HG03571 (cell line): ENCODE data around the gene TMC6.
"Not testable (repeated sequence)": the region's sequence is repeated elsewhere in the genome, so short reads cannot be mapped to it uniquely, and the experiment has no call there.

ENCODE experiments used
- ATAC-seq: cut with Tn5 transposase; IDR thresholded peaks from one replicate; pipeline ENCODE4 v1.9.1; 2021; ENCODE audit not compliant: unreplicated experiment

Gene TMC6

DNA sequence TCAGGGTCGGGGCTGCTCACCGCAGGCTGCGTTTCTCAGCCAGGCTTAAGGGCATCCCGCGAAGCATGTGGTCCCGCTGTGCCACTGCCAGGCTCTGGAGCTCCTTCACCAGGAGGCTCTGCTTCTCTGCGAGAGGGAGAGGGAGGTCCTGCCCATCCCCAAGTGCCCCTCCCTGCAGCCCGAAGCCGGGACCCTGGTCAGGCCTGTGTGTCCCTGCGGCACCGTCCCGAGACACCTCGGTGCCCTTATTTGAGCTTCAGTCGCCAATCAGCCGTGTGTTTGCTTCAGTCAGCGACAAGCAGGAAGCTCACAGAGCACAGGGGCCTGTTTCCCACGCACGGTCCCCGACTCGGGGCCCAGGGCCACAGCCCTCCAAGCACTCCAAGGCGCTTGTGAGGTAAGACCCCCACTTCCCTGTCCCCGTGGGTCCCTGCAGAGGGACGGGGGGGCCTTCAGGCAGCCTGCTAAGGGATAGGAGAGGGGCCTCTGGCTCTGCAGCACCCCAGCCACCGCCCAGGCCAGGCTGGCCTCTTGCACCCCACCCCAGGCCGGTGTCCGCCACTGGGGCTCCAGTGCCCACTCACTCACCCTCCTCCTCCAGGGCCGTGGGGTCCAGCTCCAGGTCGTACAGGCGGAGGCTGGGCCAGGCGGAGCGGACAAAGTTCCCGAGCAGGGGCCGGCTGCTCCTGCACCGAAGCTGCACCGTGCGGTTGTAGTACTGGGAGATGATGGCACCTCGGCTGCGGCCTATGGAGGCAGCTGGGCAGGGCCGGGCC lies 3.2 kb downstream of the TMC6 start:
- no peak for ATAC-seq

DNA sequence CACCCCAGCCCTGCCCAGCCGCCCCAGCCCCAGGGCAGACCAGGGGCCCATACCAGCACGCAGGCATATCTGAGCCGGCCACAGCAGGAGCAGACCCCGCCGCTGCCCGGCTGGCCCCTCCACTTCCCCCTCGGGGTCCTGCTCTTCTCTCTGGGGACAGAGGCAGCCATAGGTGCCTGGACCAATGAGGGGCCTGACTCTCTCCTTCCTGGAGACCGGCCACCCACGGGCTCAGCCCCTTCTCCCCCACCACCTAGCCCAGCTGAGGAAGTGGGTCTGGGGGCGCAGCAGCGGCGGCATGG lies 3.8 kb downstream of the TMC6 start:
- no peak for ATAC-seq

DNA sequence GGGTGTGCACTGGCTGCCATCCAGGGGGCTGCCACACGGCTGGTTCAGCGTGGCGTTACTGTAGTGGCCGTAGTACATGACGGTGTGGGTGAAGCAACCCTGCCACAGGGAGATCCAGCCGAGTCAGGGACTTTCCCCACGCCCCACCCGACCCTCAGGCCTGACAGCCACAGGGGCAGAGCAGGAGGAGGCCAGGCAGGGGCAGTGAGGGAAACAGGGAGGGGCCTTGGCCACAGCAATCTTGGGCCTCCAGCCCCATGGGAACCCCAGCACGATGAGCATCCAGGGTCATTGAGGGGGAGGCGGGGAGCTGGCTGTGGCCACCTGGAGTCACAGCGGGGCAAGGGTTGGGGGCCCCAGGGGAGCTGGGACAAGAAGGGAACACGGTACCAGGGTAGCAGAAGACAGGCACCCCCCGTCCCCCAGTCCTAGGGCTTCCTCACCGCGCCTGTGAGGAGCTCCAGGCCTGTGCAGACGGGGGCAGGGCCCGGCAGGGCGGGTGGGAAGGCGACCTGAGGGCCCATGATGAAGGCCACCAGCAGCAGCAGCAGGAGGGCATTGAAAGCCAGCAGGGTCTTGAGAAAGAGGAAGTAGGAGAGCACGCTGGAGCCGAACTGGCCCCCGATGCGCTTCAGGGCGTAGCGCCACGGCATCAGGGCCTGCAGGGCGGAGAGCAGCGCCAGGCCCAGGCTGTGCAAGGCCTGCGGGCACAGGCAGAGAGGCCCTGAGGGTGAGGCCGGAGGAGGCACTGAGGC lies 4.3 kb downstream of the TMC6 start:
- ATAC-seq = no peak

DNA sequence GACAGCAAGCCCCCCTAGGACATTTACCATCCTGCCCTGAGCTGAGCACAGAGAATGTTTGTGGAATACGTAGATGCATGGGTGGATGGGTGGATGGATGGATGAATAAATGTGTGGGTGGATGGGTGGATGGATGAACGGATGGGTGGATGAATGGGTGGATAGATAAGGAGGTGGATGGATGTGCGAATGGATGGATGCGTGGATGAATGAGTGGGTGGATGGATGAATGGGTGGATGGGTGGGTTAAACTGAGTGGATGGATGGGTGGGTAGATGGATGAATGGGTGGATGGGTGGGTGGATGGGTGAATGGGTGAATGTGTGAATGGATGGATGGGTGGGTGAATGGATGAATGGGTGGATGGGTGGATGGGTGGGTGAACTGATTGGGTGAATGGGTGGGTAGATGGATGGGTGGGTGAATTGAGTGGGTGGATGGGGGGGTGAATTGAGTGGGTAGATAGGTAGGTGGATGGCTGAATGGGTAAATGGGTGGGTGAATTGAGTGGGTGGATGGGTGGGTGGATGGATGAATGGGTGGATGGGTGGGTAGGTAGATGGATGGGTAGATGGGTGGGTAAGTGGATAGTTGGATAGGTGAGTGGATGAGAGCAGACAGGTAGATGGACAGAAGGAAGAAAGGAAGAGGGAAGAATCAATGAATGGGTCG lies 5.2 kb downstream of the TMC6 start:
- ATAC-seq = no peak

DNA sequence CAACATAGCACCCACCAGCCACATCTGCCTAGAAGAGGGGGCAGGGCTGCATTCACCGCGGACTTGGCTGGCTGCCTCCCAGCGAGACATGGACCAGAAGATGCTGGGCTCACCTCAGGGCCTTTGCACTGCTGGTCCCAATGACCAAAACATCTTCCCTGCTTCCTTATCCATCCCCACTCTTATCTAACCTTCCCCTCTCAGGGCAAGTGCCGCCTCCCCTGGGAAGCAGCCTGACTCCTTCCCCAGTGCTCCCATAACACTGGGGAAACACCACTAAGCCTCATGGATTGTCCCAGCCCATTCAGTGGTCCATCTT lies 5.7 kb downstream of the TMC6 start:
- ATAC-seq = no peak

DNA sequence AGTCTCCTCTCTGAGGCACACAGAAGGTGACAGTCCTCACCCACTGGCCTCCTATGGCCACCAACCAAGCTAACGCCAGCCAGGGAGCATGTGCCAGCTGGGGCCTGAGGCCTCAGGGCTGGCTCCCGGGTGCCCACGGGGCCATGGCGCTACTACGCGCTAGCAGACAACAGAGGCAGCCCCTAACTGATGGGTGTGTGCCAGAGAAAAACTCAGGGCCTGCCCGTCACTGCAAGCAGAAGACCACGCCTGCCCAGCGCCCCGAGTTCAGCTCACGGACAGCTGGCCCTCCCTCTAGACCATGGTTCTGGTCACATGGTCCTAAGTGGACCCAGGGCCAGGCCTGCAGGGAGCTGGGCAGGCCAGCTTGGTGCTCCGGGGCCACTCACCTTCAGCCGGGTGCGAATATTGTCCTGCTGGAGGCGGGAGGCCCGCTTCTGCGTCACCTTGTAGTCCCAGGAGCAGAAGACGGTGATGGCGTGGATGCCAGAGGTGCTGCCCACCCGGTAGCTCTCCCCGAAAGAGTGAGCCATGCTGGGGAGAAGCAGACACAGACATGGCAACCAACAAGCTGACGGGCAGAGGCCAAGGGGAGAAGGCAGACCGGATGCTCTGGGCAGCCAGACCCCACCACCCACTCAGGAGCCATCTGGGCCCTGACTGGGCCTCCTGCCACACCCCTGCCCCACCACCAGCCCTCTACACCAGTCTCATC lies 6.2 kb downstream of the TMC6 start:
- ATAC-seq = no peak

DNA sequence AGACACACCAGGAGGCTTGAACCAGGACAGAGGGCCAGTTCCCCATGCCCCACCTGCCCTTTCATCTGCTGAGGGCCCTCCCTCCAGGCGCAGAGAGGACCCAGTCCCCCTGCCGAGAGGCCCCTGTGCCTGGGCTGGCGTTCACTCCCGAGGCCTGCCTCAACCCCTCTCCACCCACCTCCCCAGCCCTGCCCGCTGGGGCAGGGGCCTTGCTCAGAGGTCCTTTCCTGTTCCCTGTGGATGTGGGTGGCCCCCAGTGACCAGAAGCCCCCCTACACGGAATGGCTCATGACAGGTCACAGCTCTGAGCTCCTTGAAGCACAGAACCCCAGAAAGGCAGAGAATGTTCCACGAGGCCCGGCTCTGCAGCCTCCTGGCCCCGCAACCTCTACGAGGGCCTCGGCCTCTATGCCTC lies 6.7 kb downstream of the TMC6 start:
- no peak for ATAC-seq

DNA sequence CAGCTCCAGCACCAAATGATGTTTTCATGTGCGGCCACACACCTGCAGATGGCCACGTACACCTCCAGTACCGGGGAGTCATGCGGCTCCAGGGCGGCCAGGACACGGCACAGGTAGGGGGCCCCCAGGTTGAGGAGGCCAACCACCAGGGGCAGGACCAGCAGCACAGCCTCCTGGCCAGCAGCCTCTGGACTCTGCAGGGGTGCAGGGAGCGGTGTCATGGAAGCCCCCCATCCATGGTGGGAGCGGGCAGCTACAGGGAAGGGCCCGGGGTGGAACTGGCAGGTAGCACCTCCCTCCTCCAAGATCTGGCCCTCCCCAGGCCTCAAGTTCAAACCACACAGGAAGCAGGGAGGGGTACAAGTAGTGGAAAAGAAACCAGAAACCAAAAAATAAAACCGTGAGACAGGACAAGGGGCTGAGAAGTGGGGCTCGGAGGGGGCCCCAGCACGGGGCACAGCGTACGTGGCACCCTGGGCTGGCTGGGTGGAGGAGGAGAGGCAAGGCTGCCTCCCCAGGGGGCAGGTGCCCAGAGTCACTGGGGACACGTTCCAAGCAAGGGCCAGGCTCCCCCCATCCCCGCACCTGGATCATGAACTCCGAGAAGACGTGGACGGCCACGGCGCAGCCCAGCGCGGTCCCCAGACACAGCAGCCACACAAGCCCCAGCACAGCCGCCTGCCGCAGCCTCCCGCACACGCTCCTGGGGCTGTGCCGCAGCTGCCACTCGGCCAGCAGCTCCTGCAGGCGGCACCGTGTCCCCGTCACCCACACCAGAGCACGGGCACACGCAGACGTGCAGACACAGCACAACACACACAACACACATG lies 7.4 kb downstream of the TMC6 start:
- no peak for ATAC-seq

DNA sequence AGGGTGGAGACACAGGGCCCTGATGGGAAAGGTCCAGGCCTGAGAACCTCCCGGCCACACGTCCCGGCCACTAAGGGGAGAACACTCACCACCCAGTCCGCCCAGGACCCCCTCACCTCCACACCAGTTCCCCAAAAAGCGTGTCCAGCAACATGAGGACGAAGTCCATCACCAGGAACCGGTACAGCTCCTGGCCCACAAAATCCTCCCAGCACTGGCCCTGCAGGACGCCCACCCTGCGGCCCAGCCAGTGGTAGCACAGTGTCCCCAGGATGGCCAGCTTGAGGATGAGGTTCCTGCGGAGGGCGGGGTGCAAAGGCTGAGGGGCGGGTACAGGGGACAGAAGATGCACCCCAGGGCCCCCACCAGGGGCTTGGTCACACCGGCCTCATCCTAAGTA lies 8.0 kb downstream of the TMC6 start:
- no peak for ATAC-seq

DNA sequence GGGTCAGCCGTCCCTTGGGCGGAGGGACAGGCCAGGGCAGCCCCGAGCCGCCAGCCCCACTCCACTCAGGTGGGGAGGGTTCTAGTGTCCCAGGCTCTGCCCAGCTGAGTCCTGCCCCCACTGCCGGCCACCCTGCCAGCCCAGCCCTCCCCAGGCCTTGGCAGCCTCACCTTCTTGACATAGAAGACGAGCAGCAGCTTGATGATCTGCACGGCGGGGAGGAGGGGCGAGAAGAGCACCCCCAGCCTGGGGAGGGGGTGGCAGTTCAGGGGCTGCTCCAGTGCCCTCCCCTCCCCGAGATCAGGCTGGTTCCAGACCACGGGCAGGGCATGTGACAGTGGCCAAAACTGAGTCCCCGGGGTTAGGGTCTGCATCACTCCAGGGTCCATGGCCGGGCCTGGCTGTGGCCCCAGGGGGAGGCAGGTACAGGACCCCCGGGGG lies 9.7 kb downstream of the TMC6 start:
- no peak for ATAC-seq

DNA sequence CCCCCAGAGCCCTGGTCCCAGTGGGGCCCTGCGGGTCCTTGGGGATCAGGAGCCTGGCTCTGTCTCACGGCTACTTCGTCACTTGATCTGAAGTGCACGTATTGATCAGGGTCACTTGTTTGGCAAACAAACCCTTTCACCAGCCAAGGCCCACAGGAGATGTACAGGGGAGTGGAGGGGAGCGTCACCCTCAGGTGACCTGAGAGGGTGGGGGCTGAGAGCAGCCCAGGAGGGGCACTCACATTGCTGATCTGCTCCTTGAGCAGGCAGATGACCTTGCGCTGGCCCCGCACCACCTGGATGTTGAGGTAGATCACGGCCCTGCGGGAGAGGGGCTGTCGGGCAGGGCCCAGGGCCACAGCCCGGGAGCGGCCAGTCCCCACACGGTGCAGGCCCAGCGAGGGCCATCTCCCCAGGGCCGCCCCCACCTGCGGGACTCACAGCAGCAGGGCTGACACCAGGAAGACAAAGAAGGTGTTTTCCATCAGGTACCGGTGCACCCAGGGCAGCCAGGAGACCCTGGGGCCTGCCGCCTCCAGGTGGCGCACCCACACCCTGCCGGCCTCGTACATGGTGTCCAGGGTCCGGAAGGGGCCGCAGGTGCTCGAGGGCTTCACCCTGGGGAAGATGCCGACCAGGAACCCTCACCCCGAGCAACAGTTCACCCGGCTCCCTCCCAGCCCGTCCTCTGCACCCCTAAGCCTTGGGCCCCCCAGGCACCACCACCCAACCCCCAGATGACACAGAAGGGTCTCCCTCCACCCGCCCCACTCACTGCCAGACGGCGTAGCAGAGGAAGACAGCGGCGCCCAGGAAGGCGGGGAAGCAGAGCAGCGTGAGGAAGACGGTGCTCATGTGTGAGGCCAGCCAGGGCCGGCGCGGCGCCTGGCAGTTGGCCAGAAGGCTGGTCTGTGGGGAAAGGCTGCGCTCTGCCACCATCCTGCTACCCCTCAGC lies 11.3 kb downstream of the TMC6 start:
- no peak for ATAC-seq

DNA sequence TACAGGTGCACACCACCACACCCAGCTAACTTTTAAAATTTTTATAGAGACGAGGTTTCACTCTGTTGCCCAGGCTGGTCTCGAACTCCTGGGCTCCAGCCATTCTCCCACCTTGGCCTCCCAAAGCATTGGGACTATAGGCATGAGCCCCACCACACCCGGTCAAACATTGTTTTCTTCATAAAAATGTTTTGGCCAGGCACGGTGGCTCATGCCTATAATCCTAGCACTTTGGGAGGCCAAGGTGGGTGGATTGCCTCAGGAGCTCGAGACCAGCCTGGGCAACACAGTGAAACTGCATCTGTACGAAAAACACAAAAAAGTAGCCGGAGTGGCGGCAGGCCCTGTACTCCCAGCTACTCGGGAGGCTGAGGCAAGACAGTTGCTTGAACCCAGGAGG lies 12.1 kb downstream of the TMC6 start:
- no peak for ATAC-seq

DNA sequence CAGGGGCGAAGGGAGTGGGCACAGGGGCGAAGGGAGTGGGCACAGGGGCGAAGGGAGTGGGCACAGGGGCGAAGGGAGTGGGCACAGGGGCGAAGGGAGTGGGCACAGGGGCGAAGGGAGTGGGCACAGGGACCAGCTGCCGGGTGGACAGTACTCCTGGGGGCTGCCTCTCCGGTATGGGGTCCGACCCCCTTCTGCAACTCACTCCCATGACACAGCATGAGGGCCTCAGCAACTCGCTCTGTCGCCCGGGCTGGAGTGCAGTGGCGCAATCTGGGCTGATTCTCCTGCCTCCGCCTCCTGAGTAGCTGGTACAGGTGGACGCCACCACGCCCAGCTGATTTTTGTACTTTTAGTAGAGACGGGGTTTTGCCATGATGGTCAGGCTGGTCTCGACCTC lies 12.8 kb downstream of the TMC6 start:
- ATAC-seq = not testable (repeated sequence)

DNA sequence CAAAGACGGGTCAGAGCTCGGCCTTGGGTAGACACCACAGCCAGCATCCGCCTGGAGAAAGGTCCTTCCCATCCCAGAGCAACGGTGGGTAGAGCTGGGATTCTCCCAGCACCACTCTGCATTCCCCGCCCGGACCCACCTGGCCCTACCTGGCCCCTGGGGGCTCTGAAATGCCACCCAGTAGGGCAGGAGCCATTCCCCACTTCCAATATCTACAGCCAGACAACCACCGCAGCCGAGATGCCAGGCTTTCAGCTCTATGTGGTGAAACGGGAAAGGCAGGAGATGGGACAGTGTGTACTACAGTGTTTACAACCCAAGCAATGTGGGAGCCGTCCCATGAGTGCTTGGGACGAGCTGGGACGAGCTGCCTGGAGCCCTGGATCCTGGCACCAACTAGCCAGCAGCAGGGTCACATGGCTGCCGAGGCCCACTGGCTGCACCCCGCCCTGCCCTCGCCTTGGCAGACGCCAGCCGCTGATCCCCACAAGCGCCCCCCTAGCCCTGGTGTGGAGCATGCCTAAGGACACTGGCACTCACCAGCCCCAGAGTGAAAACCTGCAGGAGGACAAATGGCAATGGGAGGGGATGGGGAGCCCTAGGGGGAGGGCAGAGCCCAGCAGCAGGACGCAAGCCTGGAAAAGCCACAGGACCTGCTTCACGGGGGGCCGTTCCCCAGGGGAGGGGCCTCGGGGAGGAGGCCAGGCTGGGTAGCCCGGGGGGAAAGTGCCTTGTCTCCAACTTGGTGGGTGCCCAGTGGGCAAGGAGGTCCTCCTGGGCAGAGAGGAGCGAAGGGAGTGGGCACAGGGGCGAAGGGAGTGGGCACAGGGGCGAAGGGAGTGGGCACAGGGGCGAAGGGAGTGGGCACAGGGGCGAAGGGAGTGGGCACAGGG lies 13.5 kb downstream of the TMC6 start:
- ATAC-seq = no peak

DNA sequence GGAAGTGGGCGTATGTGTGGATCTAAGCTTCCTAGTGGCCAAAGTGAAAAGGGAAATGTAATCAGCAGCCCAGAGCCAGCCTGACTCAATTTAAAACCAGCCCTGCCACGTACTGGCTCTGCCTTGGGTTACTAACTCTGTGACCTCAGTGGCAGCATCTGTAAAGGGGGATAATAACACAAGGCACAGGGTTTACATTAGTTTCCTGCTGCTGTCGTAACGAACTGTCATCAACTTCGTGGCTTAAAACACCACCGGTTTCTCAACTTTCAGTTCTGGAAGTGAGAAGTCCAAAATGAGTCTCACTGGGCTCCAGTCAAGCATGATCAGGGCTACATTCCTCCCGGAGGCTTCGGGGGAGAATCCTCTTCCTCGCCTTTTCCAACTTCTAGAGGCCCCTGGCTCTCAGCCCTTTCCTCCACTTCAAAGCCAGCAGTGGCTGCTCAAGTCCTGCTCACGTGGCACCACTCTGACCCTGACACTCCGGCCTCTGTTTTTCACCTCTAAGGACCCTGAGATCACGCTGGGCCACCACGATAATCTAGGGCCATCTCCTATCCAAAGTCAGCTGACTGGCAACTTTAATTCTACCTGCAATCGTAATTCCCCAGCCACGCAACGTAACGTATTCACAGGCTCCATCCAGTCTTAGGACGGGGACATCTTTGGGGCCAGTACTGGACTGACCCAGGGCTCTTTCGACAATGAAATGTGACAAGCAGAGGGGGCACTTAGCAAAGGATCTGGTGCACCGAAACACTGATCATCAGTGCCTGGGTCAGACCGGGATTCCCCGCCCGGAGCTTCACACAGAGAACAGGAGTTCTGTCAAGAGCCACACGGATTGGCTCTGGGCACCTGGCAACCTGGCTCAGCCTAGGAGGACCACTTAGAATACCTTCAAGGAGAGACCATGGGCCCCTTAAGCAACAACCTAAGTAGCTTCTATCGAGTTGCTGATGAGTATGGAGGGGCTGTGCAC lies 14.5 kb downstream of the TMC6 start:
- no peak for ATAC-seq

DNA sequence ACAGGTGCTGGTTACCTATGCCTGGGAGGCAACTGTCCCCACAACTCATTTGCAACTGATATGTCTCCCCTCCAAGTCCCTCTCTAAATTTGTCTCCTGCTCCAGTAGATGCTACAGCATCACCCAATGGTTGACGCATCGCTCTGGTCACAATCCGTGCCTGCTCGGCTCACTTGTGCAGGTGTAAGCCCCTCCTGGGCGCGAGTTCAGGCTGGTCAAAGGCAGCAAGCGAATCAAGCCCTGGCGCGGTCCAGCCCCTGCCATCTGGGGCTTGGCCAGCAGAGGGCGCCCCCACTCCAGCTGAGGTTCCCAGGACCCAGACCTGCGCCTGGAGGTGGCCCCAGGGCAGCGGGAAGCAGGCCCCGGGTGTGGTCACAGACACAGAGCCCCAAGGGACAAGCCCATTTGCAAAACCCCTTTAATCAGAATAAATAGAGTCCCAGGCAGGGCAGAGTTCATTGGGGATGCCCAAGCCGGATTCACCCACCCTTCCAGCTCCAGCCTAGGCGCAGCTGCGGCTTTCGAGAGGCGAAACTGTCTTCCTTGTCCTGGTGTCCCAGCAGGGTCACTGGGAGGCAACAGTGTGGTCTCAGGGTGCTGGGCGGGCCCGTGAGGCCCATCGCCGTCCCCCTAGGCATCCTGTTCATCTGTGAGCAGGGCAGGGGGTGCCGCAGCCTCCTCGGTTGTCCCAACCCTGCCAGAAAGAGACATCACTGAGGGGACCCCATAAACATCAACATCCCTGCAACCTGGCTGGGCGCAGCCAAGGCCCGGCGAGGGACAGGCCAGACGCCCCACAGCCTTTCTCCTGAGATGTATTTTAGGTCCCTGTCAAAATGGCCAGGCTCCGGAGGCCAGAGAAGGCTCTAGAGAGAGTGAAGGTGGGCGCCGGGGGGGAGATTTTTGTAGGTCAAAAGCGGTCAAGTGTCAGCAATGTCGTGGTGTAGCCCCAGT lies 15.8 kb downstream of the TMC6 start:
- no peak for ATAC-seq
